Stomach (tissue), 9 donors: Measurements from ENCODE around the gene NBDY. TPM values are rescaled to one million over a fixed set of nuclear protein-coding genes. Genes with fewer than 3 reads are reported as not detected.

ENCODE experiments used
- DNase-seq, 2 donors: peaks; one replicate each; pipeline versions ENCODE4 v3.0.0 to v3.0.0-alpha.2; 2013 to 2019
- H3K27ac ChIP-seq, 5 donors: fragments of 200-600 bp in 4 of 5; sonication (generic) in 4 of 5; one replicate each; pipeline ENCODE4 v1.5.1; 2013 to 2019; ENCODE audit warnings: mild to moderate bottlenecking in 1 of 5, moderate library complexity in 1 of 5
- H3K27me3 ChIP-seq, 3 donors: fragments of 200-600 bp; sonication (generic); one replicate each; pipeline ENCODE4 v1.5.1; 2017 to 2019; ENCODE audit warnings: mixed run types in 1 of 3
- H3K36me3 ChIP-seq, 4 donors: fragments of 200-600 bp; sonication (generic); 1 replicate in 3 of 4; 2 replicates in 1 of 4; pipeline ENCODE4 v1.5.1; 2016 to 2019
- H3K4me1 ChIP-seq, 4 donors: fragments of 200-600 bp; sonication (generic); one replicate each; pipeline ENCODE4 v1.5.1; 2016 to 2019
- H3K4me3 ChIP-seq, 4 donors: fragments of 200-600 bp; sonication (generic) in 3 of 4; one replicate each; pipeline ENCODE4 v1.5.1; 2016 to 2019; ENCODE audit warnings: mild to moderate bottlenecking in 1 of 4
- H3K9me3 ChIP-seq, 4 donors: fragments of 200-600 bp; sonication (generic); one replicate each; pipeline ENCODE4 v1.5.1; 2016 to 2019
- EP300 ChIP-seq: sonication (generic); formaldehyde crosslinking; IDR thresholded peaks from one replicate; pipeline ENCODE4 v1.6.1; 2017; ENCODE audit warnings: antibody characterized with exemption
- POLR2A ChIP-seq, 4 donors: fragments of 450-650 bp; IDR thresholded peaks; one replicate each; pipeline ENCODE4 v1.6.1; 2016; ENCODE audit warnings: antibody characterized with exemption in 4 of 4, control low read depth in 2 of 4, mild to moderate bottlenecking in 1 of 4, moderate library complexity in 1 of 4
- POLR2AphosphoS5 ChIP-seq, 3 donors: sonication (generic); formaldehyde crosslinking; IDR thresholded peaks; one replicate each; pipeline ENCODE4 v1.6.1; 2016; ENCODE audit warnings: antibody characterized with exemption in 3 of 3
- WGBS, 5 donors: extraction: QIAGEN DNeasy Blood & Tissue Kit in 3 of 5; methylation state at CpG; one replicate each; pipeline versions ENCODE4 v1.1.5 to v1.1.7; 2013 to 2018; 5-methylcytosine and 5-hydroxymethylcytosine counted together
- intact Hi-C: fragments of 100-400 bp; cut with DNase I; formaldehyde crosslinking; loops from one replicate; pipeline ENCODE4 v1.15.1; 2023; ENCODE audit warnings: low total_unique reads
- polyA plus RNA-seq, 3 donors: library from polyadenylated mRNA; stranded (reverse); fragments of 200-250 nt; gene quantifications; one replicate each; pipeline ENCODE4 v1.2.3, GENCODE V29; 2013
- total RNA-seq, 5 donors: library from RNA; depleted of rRNA; stranded (reverse); fragments of >200 nt; gene quantifications; one replicate each; pipeline versions ENCODE4 v1.1.0 to v1.2.3, GENCODE V29; 2014 to 2016
- TF ChIP-seq, protein P1 (sequence below), 7 experiments: fragments of 450-650 bp in 4 of 7; fragments of 200-600 bp in 3 of 7; sonication (generic) in 3 of 7; IDR thresholded peaks; one replicate each; pipeline ENCODE4 v1.5.1; 2016 to 2019; ENCODE audit warnings: antibody characterized with exemption in 7 of 7, control low read depth in 2 of 7, mild to moderate bottlenecking in 1 of 7
- donor health status: healthy with polysubstance abuse.
- donor health status: Bipolar disorder and iron deficiency.
- donor health status: healthy.

Gene NBDY
- total and polyA plus RNA-seq, 8 donors, result 5.7 to 46.6 (median 16.5) TPM; not detected in 1

DNA sequence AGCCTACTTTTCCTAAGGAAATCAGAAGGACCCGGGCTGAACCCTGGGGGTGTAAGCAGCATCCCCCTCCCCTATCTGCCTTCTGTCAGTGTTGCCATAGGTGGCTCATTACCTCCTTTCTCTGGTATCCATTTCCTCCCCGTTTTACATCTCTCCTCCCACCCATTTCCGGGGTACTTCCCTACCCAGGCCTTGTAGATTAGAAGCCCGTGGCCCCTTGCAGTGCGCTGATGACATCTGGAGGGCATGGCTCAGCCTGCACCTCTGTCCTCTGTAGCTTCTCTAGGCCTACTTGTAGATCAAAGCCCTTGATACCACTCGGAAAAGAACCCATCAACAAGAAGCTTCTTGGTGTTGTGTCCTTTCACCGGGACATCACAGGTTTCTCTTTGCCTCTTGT lies 71.8 kb downstream of the NBDY start:
- Histone ChIP-seq H3K9me3 (no peaks in the 10 kb centered on the region), H3K4me1 (peaks cover 0 to 45% (median 11%) of the 10 kb centered on the region in 4 donors), H3K27me3 (no peaks in the 10 kb centered on the region), H3K27ac (no peak overlapping the region), H3K36me3 (peaks cover 0 to 8% (median 4%) of the 10 kb centered on the region in 4 donors), H3K4me3 (no peak overlapping the region)
- DNase-seq, result peak in 1 of 2 donors; percentile 58
- intact Hi-C loops, result no loop called here
- WGBS, 5 donors, result 56 to 74% (median 70%) methylated on average over 2 to 7 of the region's 7 CpGs
- TF ChIP-seq, protein P1, sequence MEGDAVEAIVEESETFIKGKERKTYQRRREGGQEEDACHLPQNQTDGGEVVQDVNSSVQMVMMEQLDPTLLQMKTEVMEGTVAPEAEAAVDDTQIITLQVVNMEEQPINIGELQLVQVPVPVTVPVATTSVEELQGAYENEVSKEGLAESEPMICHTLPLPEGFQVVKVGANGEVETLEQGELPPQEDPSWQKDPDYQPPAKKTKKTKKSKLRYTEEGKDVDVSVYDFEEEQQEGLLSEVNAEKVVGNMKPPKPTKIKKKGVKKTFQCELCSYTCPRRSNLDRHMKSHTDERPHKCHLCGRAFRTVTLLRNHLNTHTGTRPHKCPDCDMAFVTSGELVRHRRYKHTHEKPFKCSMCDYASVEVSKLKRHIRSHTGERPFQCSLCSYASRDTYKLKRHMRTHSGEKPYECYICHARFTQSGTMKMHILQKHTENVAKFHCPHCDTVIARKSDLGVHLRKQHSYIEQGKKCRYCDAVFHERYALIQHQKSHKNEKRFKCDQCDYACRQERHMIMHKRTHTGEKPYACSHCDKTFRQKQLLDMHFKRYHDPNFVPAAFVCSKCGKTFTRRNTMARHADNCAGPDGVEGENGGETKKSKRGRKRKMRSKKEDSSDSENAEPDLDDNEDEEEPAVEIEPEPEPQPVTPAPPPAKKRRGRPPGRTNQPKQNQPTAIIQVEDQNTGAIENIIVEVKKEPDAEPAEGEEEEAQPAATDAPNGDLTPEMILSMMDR (IDR thresholded peaks at IDR 0.05), result no peak

- TF ChIP-seq POLR2AphosphoS5 (IDR thresholded peaks at IDR 0.05), result no peak
- TF ChIP-seq POLR2A (IDR thresholded peaks at IDR 0.05), result no peak
- intact Hi-C loops, result no loop called here
- H3K4me3 ChIP-seq, result peak overlapping the region in 2 of 4 donors; percentile 46 to 62
- peaks cover 0 to 43% (median 11%) of the 10 kb centered on the region in 4 donors for H3K4me1 ChIP-seq
- peak overlapping the region in 1 of 5 donors; percentile 82 for H3K27ac ChIP-seq
- H3K9me3 ChIP-seq, result no peaks in the 10 kb centered on the region
- no peaks in the 10 kb centered on the region for H3K27me3 ChIP-seq
- peaks cover 0 to 8% (median 4%) of the 10 kb centered on the region in 4 donors for H3K36me3 ChIP-seq
- 58 to 99% (median 83%) methylated on average over 2 to 4 of the region's 4 CpGs for WGBS, 5 donors
- DNase-seq, result no peak
Measured at GRCh38 chrX:56802428-56802827, 73.4 kb downstream of the NBDY start.

DNA sequence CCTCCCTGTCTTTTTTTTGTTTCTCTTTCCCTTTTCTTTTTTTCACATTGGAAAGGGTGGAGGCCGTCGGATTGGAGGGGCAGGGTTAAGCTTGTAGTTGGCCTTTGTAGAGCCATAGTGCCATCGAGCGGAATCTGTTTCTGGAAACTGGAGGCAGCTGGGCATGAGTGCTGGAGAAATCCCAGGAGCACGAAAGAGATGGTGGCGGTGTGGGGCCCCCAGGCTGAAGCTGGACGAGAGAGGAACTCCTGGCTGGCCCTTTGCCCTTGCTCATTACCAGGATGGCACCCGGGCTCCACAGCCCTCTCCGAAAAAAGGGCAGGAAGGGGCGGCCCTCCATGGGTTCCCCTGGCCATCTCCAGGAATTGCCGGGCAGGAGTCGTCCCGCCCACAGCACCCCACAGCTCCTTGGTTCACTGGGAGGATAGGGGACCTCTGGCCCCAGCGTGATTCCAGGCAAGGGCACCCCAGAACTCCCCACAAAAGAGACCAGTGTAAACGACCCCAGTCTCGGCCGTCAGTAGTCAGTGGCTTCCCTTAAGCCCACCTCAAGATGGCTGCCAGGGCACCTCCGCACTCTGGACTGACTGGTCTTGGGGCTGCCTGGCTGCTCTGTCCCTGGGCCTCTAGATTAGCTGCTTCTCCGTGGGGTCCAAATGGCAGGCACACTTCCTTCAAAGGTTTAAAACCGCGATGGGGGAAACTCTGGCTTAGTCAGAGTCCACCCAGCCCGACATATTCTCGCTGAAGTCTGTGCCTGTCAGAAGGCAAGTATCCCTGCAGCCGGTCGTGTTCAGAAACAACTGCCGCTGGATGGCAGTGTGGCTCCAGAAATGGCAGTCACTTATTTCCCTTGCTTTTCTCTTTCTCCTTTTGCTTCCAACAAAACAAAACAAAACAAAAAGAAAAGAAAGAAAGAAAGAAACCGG lies 74.1 kb downstream of the NBDY start:
- H3K27ac ChIP-seq, result peak overlapping the region in 3 of 5 donors; percentile 49 to 82 (median 55)
- DNase-seq, result peak; percentile 75 to 95
- peaks cover 0 to 8% (median 4%) of the 10 kb centered on the region in 4 donors for H3K36me3 ChIP-seq
- no peaks in the 10 kb centered on the region for H3K27me3 ChIP-seq
- H3K9me3 ChIP-seq, result no peaks in the 10 kb centered on the region
- intact Hi-C loops, result no loop called here
- H3K4me1 ChIP-seq, result peaks cover 0 to 35% (median 10%) of the 10 kb centered on the region in 4 donors
- TF ChIP-seq POLR2AphosphoS5 (IDR thresholded peaks at IDR 0.05), result no peak
- TF ChIP-seq, protein P1 (IDR thresholded peaks at IDR 0.05), result peak in 4 of 7 experiments; percentile 13 to 69 (median 44)
- peak overlapping the region in 2 of 4 donors; percentile 46 to 62 for H3K4me3 ChIP-seq
- WGBS, 5 donors, result 31 to 67% (median 52%) methylated on average over 19 to 27 of the region's 27 CpGs

- peaks cover 0 to 26% (median 6%) of the 10 kb centered on the region in 4 donors for H3K4me1 ChIP-seq
- no peaks in the 10 kb centered on the region for H3K27me3 ChIP-seq
- no peaks in the 10 kb centered on the region for H3K9me3 ChIP-seq
- 72 to 89% (median 85%) methylated on average over 9 to 11 of the region's 11 CpGs for WGBS, 5 donors
- DNase-seq, result no peak
- H3K36me3 ChIP-seq, result peaks cover 0 to 3% (median under 1%) of the 10 kb centered on the region in 4 donors
- intact Hi-C loops, result no loop called here
- H3K4me3 ChIP-seq, result peak overlapping the region in 2 of 4 donors; percentile 46 to 62
- H3K27ac ChIP-seq, result peak overlapping the region in 1 of 5 donors; percentile 82
- TF ChIP-seq POLR2A (IDR thresholded peaks at IDR 0.05), result no peak
- no peak for TF ChIP-seq POLR2AphosphoS5 (IDR thresholded peaks at IDR 0.05)
- TF ChIP-seq, protein P1 (IDR thresholded peaks at IDR 0.05), result no peak
- TF ChIP-seq EP300, result no peak
Measured at GRCh38 chrX:56803850-56804681, 75.0 kb downstream of the NBDY start.
